HFF-Myc (cell line): ENCODE data around the gene PRCD.

Experiments used
- DNase-seq: peaks from one replicate; pipeline ENCODE4 v3.0.0-alpha.2; 2011; ENCODE audit warnings: low read depth; ENCODE audit errors: extremely low read depth
- H3K4me3 ChIP-seq: replicated peaks from 2 replicates; pipeline ENCODE4 v1.5.1; 2011; ENCODE audit warnings: low read depth, mild to moderate bottlenecking, control low read depth, low read length
- TF ChIP-seq, protein P1 (sequence below): IDR thresholded peaks from 2 replicates; pipeline ENCODE4 v1.5.1; 2012; ENCODE audit warnings: mild to moderate bottlenecking, low read depth, low read length, control low read depth; ENCODE audit errors: missing control alignments

Gene PRCD

GRCh38 chr17:76543826-76544545, 4.1 kb downstream of the PRCD start:
- no peak overlapping the region for H3K4me3 ChIP-seq
- TF ChIP-seq, protein P1, sequence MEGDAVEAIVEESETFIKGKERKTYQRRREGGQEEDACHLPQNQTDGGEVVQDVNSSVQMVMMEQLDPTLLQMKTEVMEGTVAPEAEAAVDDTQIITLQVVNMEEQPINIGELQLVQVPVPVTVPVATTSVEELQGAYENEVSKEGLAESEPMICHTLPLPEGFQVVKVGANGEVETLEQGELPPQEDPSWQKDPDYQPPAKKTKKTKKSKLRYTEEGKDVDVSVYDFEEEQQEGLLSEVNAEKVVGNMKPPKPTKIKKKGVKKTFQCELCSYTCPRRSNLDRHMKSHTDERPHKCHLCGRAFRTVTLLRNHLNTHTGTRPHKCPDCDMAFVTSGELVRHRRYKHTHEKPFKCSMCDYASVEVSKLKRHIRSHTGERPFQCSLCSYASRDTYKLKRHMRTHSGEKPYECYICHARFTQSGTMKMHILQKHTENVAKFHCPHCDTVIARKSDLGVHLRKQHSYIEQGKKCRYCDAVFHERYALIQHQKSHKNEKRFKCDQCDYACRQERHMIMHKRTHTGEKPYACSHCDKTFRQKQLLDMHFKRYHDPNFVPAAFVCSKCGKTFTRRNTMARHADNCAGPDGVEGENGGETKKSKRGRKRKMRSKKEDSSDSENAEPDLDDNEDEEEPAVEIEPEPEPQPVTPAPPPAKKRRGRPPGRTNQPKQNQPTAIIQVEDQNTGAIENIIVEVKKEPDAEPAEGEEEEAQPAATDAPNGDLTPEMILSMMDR = no peak
- no peak for DNase-seq

DNA sequence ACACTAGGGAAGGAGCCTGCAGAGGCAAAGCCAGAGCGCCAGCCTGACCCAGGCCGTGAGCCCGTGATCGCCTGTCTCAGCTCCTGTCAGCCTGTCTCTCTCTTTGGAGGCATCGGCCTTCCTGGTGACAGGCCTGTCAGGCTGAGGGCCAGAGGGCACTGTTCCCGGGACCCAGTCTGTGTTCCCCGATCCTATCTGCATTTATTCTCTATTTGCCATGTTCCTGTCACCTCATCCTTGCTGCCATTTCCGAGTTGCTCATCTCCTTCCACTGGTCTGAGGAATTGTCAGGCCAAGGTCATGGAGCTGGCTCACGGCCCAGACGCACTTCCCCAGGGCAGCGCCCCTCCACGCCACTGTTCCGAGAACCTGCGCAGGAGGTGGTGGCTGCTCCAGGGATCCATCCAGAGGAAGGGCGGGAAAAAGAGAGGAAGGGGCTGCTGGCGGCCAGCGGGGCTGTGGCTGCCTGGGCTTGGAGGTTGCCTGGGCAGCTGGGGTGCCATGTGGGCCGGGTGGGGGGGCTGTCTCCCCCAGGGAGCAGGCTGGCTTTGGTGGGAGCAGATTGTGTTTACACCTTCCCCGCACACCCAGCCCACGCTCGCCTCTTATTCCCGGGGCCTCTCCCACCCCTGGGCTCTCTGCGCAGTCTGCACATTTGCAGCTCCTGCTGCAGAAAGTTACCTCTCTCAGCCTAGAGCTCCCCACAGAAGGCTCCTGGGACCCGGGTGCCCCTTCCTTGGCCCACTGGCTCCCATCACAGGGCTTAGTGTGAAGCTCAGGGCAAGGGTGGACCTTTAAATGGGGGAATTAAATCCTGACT, 4.9 kb downstream of the PRCD start:
- no peak overlapping the region for H3K4me3 ChIP-seq
- TF ChIP-seq, protein P1 = no peak
- DNase-seq = no peak

DNA sequence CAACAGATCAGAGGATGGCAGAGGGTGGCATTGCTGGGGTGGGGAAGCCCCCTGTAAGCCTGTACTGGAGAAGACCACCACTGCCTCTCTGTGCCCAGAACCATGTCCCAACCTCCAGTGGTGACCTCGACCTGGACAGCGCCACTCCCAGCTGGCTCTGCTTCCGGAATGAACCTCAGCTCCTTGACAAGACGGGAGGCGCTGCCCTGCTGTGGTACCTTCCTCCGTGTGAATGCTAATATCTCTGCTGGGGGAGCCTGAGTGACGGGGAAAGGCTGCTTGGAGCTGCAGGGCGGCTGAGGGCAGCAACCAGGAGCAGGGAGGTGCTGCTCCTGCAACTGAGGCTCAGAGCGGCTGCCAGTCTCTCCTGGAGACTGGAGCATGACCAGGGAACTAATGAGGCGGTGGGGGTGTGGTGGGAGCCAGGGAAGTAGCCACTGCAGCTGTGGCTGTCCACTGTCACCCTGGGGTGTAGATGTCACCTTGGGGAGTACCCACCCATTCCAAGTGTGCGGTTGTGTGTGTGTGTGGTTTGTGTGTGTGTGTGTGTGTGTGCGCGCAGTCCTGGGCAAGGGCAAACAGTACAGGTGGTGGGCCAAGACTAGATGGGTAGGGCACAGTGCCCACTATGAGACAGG, 6.2 kb downstream of the PRCD start:
- no peak for DNase-seq
- TF ChIP-seq, protein P1 = no peak
- H3K4me3 ChIP-seq = no peak overlapping the region

DNA sequence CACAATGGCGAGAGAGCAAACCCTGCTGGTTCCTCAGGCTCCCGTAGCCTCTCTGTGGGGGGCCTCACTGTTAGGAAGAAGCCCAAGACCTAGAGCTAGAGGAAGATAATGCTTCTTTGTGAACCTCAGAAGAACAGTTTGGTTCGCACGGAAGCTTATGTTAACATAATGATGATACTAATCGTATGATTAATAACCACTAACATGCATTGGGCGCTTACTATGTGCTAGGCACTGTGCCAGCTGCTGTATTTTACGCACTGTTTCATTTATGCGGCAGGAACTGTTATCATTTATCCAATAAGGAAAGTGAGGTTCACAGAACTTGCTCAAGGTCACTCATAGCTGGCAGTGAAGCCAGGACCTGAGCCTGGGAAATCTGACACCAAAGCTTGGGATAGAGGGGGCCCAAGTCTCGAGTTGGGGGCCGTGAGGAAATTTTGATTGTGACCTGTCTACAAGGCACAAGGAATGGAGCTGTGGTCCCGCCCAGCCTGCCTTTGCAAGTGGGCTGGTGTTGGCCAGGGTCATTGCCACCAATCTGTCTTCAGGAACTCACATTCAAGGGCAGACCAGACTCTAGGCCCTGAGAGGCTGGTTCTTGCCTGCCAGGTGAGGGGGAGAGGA, 6.8 kb downstream of the PRCD start:
- TF ChIP-seq, protein P1 = no peak
- no peak overlapping the region for H3K4me3 ChIP-seq
- DNase-seq = no peak

DNA sequence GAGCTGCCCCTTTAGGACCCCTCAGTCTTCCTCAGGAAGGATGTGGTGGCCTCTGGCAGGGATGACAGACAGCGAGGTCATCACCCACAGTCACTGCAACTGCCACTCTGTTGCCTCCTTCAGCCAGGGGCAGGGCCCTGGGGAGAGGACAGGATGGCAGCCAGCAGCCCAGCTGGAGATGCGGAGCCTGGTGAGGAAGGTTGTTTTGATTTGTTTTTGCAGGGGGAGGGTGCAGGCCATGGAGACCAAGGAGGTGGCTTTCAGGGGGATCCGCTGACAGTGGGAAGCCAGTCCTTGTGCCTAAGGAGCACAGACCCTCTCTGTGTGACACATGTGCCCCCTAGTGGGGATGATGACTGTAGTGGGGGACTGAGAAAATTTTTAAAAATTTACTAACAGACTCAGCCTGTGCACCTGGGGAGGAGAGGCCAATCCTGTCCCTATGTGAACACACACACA, 7.4 kb downstream of the PRCD start:
- DNase-seq = no peak
- TF ChIP-seq, protein P1 = peak; percentile 76
- H3K4me3 ChIP-seq = no peak overlapping the region

DNA sequence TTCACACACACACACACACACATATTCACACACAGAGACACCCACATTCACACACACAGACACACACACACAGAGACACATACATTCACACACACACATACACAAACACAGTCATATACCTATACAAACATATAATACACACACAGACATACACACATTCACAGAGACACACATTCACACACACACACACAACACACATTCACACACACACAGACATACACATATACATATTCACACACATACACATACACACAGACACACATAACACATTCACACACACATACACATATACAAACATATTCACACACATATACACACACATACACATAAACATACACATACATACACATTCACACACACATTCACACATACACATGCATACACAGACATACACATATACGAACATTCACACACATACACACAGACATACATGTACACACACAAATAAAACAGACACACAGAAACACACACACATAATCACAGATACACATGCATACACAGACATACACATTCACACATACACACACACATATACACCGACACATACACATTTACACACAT, 7.9 kb downstream of the PRCD start:
- no peak overlapping the region for H3K4me3 ChIP-seq
- TF ChIP-seq, protein P1 = no peak
- no peak for DNase-seq
